Type B pancreatic cell (in vitro differentiated cells): ENCODE results near the gene CREB5. TPM values are rescaled to one million over a fixed set of nuclear protein-coding genes. Genes with fewer than 3 reads are reported as not detected.

ENCODE experiments used
- DNase-seq: peaks from one replicate; pipeline ENCODE4 v3.0.0; 2021; ENCODE audit warnings: mixed read lengths; ENCODE audit not compliant: unreplicated experiment; ENCODE audit errors: extremely low spot score
- H3K27ac Mint-ChIP-seq: 2 replicates; pipeline ENCODE4 v1.8.0; 2021; ENCODE audit warnings: mild to moderate bottlenecking, mixed read lengths
- H3K27me3 Mint-ChIP-seq: 2 replicates; pipeline ENCODE4 v1.8.0; 2021; ENCODE audit warnings: mixed read lengths
- H3K36me3 Mint-ChIP-seq: 2 replicates; pipeline ENCODE4 v1.8.0; 2021; ENCODE audit warnings: mixed read lengths
- H3K4me1 Mint-ChIP-seq: one replicate; pipeline ENCODE4 v1.8.0; 2021; ENCODE audit warnings: mixed read lengths; ENCODE audit not compliant: unreplicated experiment
- H3K4me3 Mint-ChIP-seq: 2 replicates; pipeline ENCODE4 v1.8.0; 2021; ENCODE audit warnings: mild to moderate bottlenecking, mixed read lengths
- H3K9me3 Mint-ChIP-seq: 2 replicates; pipeline ENCODE4 v1.8.0; 2021; ENCODE audit warnings: mixed read lengths
- total RNA-seq: library from RNA; stranded (reverse); gene quantifications from 2 replicates; pipeline ENCODE4 v1.2.1, GENCODE V29; 2021; ENCODE audit warnings: low replicate concordance
- TF ChIP-seq, protein P1 (sequence below): fragments of 200-600 bp; sonication (generic); conservative IDR thresholded peaks from 2 replicates; pipeline ENCODE4 v1.5.0; 2021; ENCODE audit warnings: antibody characterized with exemption, mild to moderate bottlenecking

The CREB5 gene
- total RNA-seq, 1 donor from 2014 or later: 31.0 TPM

DNA sequence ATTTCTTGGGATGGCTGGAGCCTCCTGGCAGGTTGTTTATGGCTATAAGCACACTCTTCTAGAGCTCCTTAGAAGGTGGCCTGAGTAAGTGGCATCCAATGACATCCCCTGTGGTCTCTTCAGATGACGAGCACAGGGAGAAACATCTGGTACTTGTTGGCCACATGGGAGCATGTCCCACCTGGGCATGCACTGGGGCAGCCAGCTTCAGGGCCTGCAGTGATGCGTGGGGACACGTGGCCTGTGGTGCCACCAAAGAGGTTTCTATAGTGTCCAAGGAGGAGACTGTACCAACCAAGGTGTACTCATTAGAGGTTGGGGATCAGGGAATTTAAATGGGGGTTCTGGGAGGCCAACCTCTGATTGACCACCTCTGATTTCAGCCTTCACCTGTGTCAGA, 420.4 kb downstream of the CREB5 start:
- Mint-ChIP-seq H3K27ac (no peak overlapping the region), H3K4me3 (no peak overlapping the region), H3K4me1 (no peaks in the 10 kb centered on the region), H3K27me3 (no peaks in the 10 kb centered on the region), H3K9me3 (no peaks in the 10 kb centered on the region), H3K36me3 (no peaks in the 10 kb centered on the region)
- TF ChIP-seq, protein P1, sequence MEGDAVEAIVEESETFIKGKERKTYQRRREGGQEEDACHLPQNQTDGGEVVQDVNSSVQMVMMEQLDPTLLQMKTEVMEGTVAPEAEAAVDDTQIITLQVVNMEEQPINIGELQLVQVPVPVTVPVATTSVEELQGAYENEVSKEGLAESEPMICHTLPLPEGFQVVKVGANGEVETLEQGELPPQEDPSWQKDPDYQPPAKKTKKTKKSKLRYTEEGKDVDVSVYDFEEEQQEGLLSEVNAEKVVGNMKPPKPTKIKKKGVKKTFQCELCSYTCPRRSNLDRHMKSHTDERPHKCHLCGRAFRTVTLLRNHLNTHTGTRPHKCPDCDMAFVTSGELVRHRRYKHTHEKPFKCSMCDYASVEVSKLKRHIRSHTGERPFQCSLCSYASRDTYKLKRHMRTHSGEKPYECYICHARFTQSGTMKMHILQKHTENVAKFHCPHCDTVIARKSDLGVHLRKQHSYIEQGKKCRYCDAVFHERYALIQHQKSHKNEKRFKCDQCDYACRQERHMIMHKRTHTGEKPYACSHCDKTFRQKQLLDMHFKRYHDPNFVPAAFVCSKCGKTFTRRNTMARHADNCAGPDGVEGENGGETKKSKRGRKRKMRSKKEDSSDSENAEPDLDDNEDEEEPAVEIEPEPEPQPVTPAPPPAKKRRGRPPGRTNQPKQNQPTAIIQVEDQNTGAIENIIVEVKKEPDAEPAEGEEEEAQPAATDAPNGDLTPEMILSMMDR: no peak
- no peak for DNase-seq

DNA sequence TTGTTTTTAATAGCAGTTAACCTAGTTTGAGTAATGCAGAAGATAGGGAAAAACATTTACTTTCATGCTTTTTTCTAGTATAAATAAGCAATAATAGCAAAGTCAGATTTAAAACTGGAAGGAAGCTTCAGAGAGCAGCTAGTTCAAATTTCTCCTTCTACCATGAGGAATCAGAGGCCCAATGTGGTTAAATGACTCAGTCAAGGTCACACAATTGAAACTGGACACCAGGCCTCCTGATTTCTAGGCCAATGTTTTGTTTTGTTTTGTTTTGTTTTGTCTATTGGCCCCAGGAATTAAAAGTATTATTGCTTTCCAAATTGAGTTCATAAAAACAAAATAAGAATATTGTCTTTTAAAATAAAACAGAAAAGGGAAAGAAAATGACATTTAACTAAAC, 423.5 kb downstream of the CREB5 start:
- Mint-ChIP-seq H3K36me3 (no peaks in the 10 kb centered on the region), H3K4me1 (peaks cover 4% of the 10 kb centered on the region), H3K27me3 (no peaks in the 10 kb centered on the region), H3K27ac (no peak overlapping the region), H3K9me3 (no peaks in the 10 kb centered on the region), H3K4me3 (no peak overlapping the region)
- TF ChIP-seq, protein P1: no peak
- no peak for DNase-seq

DNA sequence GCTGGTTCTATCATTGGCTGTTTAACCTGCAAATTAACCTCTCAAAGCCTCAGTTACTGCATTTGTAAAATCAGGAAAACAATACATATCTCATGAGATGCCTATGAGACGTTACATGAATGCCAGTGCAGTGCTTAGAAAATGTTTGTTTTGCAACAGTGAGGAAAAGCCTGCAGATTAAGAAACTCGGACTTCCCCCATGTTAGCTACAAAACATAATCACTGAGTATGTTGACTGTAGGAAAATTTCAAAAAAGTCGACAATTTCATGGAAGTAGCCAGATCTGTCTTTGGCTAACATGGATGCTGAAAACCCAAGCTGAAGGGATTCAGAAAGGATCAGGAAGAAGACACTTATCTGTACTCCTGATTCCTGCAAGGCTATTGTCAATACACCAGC, 424.4 kb downstream of the CREB5 start:
- Mint-ChIP-seq H3K9me3 (no peaks in the 10 kb centered on the region), H3K4me1 (peaks cover 4% of the 10 kb centered on the region), H3K4me3 (no peak overlapping the region), H3K27me3 (no peaks in the 10 kb centered on the region), H3K36me3 (no peaks in the 10 kb centered on the region), H3K27ac (no peak overlapping the region)
- DNase-seq: no peak
- TF ChIP-seq, protein P1: no peak

DNA sequence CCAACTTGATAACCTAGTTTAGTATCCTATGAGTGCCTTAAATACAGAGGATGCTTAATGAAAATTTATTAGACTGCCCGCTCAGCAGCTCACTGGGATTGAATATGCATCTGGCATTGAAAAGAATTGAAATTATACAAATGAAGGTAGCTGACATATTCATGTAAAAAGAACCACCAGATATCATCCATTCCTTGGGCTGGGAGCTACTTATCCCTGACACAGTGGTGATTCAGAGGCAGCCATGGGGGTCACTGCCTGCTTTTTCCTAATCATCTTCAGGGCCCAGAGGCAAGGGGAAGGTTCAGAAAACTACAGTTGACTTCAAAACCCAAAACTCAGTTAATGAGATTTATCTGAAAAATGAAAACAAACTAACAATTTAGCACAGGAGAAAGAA, 424.9 kb downstream of the CREB5 start:
- H3K4me3 Mint-ChIP-seq: no peak overlapping the region
- TF ChIP-seq, protein P1: no peak
- H3K9me3 Mint-ChIP-seq: no peaks in the 10 kb centered on the region
- H3K27me3 Mint-ChIP-seq: no peaks in the 10 kb centered on the region
- no peak for DNase-seq
- no peak overlapping the region for H3K27ac Mint-ChIP-seq
- peaks cover 7% of the 10 kb centered on the region for H3K4me1 Mint-ChIP-seq
- H3K36me3 Mint-ChIP-seq: no peaks in the 10 kb centered on the region

DNA sequence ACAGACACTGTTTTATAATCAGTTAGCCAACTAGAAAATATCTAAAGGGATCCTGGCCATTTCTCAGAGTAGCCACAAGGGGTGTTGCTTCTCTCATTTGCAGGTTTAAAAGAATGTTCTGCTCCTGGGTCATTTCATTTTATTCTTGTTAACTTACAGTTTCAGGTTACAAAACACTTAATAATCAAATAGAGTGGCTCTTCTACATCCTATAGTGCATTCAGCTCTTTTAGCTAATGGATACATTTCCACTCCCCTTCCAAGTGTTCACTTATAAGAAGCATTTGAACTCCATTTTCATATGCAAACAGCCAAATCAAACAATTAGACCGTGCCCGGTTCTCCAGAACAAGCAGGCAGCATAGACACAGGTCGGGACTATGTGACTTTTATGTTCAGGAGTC, 428.3 kb downstream of the CREB5 start:
- no peak for DNase-seq
- peaks cover 12% of the 10 kb centered on the region for H3K27me3 Mint-ChIP-seq

More for the DNA sequence above, 428.3 kb downstream of the CREB5 start:
- Mint-ChIP-seq H3K27ac (no peak overlapping the region), H3K4me1 (peaks cover 15% of the 10 kb centered on the region), H3K9me3 (peaks cover 3% of the 10 kb centered on the region), H3K36me3 (no peaks in the 10 kb centered on the region), H3K4me3 (no peak overlapping the region)
- TF ChIP-seq, protein P1: peak; percentile 71
